ENCODE measurements around the gene SMURF2.

Gene SMURF2

GRCh38 chr17:64655704-64656103 lies 6.4 kb downstream of the SMURF2 start:
- Mint-ChIP-seq H3K36me3 (peaks cover 6% of the 10 kb centered on the region), H3K27ac (no peak overlapping the region), H3K4me1 (peaks cover 64% of the 10 kb centered on the region), H3K4me3 (no peak overlapping the region), H3K9me3 (no peaks in the 10 kb centered on the region), H3K27me3 (no peaks in the 10 kb centered on the region)

GRCh38 chr17:64653985-64654355 lies 8.1 kb downstream of the SMURF2 start:
- peaks cover 53% of the 10 kb centered on the region for H3K4me1 Mint-ChIP-seq

GRCh38 chr17:64653325-64653984 lies 8.7 kb downstream of the SMURF2 start:
- H3K36me3 Mint-ChIP-seq = peaks cover 9% of the 10 kb centered on the region
- H3K4me1 Mint-ChIP-seq = peaks cover 55% of the 10 kb centered on the region
- no peaks in the 10 kb centered on the region for H3K27me3 Mint-ChIP-seq
- no peaks in the 10 kb centered on the region for H3K9me3 Mint-ChIP-seq
- H3K27ac Mint-ChIP-seq = peak overlapping the region; percentile 55
- H3K4me3 Mint-ChIP-seq = peak overlapping the region; percentile 38

More at GRCh38 chr17:64653985-64654355, 8.1 kb downstream of the SMURF2 start:
- Mint-ChIP-seq H3K27ac (peak overlapping the region; percentile 55), H3K27me3 (no peaks in the 10 kb centered on the region), H3K36me3 (peaks cover 6% of the 10 kb centered on the region), H3K4me3 (peak overlapping the region; percentile 38), H3K9me3 (no peaks in the 10 kb centered on the region)

- H3K36me3 Mint-ChIP-seq = peaks cover 9% of the 10 kb centered on the region
- H3K4me1 Mint-ChIP-seq = peaks cover 51% of the 10 kb centered on the region
- H3K27ac Mint-ChIP-seq = peak overlapping the region; percentile 15
- H3K4me3 Mint-ChIP-seq = no peak overlapping the region
- H3K9me3 Mint-ChIP-seq = no peaks in the 10 kb centered on the region
- no peaks in the 10 kb centered on the region for H3K27me3 Mint-ChIP-seq
These were observed 10.2 kb downstream of the SMURF2 start for GRCh38 chr17:64651889-64652288.

- no peak overlapping the region for H3K4me3 Mint-ChIP-seq
- H3K4me1 Mint-ChIP-seq = peaks cover 50% of the 10 kb centered on the region
- H3K36me3 Mint-ChIP-seq = peaks cover 7% of the 10 kb centered on the region
- H3K9me3 Mint-ChIP-seq = no peaks in the 10 kb centered on the region
- H3K27me3 Mint-ChIP-seq = no peaks in the 10 kb centered on the region
- H3K27ac Mint-ChIP-seq = no peak overlapping the region
These were observed 13.9 kb downstream of the SMURF2 start for GRCh38 chr17:64648234-64648633.

GRCh38 chr17:64647817-64648216 lies 14.3 kb downstream of the SMURF2 start:
- Mint-ChIP-seq H3K9me3 (no peaks in the 10 kb centered on the region), H3K36me3 (peaks cover 7% of the 10 kb centered on the region), H3K27me3 (no peaks in the 10 kb centered on the region), H3K4me1 (peaks cover 46% of the 10 kb centered on the region), H3K27ac (no peak overlapping the region), H3K4me3 (no peak overlapping the region)

GRCh38 chr17:64639516-64639915 lies 22.6 kb downstream of the SMURF2 start:
- Mint-ChIP-seq H3K27ac (no peak overlapping the region), H3K9me3 (no peaks in the 10 kb centered on the region), H3K4me1 (peaks cover 53% of the 10 kb centered on the region), H3K36me3 (peaks cover 17% of the 10 kb centered on the region), H3K27me3 (no peaks in the 10 kb centered on the region), H3K4me3 (no peak overlapping the region)

- H3K36me3 Mint-ChIP-seq = peaks cover 17% of the 10 kb centered on the region
- no peak overlapping the region for H3K4me3 Mint-ChIP-seq
- peaks cover 59% of the 10 kb centered on the region for H3K4me1 Mint-ChIP-seq
- H3K27me3 Mint-ChIP-seq = no peaks in the 10 kb centered on the region
- H3K27ac Mint-ChIP-seq = peak overlapping the region; percentile 55
- no peaks in the 10 kb centered on the region for H3K9me3 Mint-ChIP-seq
These were observed 23.4 kb downstream of the SMURF2 start for GRCh38 chr17:64638552-64639203.

- H3K4me1 Mint-ChIP-seq = peaks cover 72% of the 10 kb centered on the region
- H3K9me3 Mint-ChIP-seq = no peaks in the 10 kb centered on the region
- H3K27ac Mint-ChIP-seq = peak overlapping the region; percentile 95
- peaks cover 13% of the 10 kb centered on the region for H3K36me3 Mint-ChIP-seq
- no peaks in the 10 kb centered on the region for H3K27me3 Mint-ChIP-seq
- H3K4me3 Mint-ChIP-seq = peak overlapping the region; percentile 53
These were observed 26.3 kb downstream of the SMURF2 start for GRCh38 chr17:64635647-64636305.

GRCh38 chr17:64634218-64634617 lies 27.9 kb downstream of the SMURF2 start:
- peak overlapping the region; percentile 43 for H3K4me3 Mint-ChIP-seq
- peak overlapping the region; percentile 67 for H3K27ac Mint-ChIP-seq
- H3K36me3 Mint-ChIP-seq = peaks cover 10% of the 10 kb centered on the region
- H3K4me1 Mint-ChIP-seq = peaks cover 75% of the 10 kb centered on the region
- H3K9me3 Mint-ChIP-seq = no peaks in the 10 kb centered on the region
- no peaks in the 10 kb centered on the region for H3K27me3 Mint-ChIP-seq

GRCh38 chr17:64632606-64633005 lies 29.5 kb downstream of the SMURF2 start:
- peaks cover 82% of the 10 kb centered on the region for H3K4me1 Mint-ChIP-seq
- H3K27ac Mint-ChIP-seq = no peak overlapping the region
- H3K27me3 Mint-ChIP-seq = no peaks in the 10 kb centered on the region
- H3K4me3 Mint-ChIP-seq = no peak overlapping the region
- H3K36me3 Mint-ChIP-seq = peaks cover 6% of the 10 kb centered on the region
- no peaks in the 10 kb centered on the region for H3K9me3 Mint-ChIP-seq

- no peak overlapping the region for H3K27ac Mint-ChIP-seq
These were observed 29.9 kb downstream of the SMURF2 start for GRCh38 chr17:64632194-64632593.

GRCh38 chr17:64630309-64631223 lies 31.5 kb downstream of the SMURF2 start:
- Mint-ChIP-seq H3K27ac (no peak overlapping the region), H3K4me3 (no peak overlapping the region), H3K27me3 (no peaks in the 10 kb centered on the region), H3K4me1 (peaks cover 80% of the 10 kb centered on the region), H3K36me3 (peaks cover 3% of the 10 kb centered on the region), H3K9me3 (no peaks in the 10 kb centered on the region)

More at GRCh38 chr17:64632194-64632593, 29.9 kb downstream of the SMURF2 start:
- Mint-ChIP-seq H3K4me1 (peaks cover 82% of the 10 kb centered on the region), H3K27me3 (no peaks in the 10 kb centered on the region), H3K36me3 (peaks cover 4% of the 10 kb centered on the region), H3K4me3 (no peak overlapping the region), H3K9me3 (no peaks in the 10 kb centered on the region)

GRCh38 chr17:64628641-64629040 lies 33.5 kb downstream of the SMURF2 start:
- H3K4me1 Mint-ChIP-seq = peaks cover 72% of the 10 kb centered on the region
- peaks cover 2% of the 10 kb centered on the region for H3K36me3 Mint-ChIP-seq
- no peaks in the 10 kb centered on the region for H3K27me3 Mint-ChIP-seq
- H3K9me3 Mint-ChIP-seq = no peaks in the 10 kb centered on the region
- peak overlapping the region; percentile 37 for H3K4me3 Mint-ChIP-seq
- H3K27ac Mint-ChIP-seq = peak overlapping the region; percentile 71

- Mint-ChIP-seq H3K27ac (no peak overlapping the region), H3K9me3 (no peaks in the 10 kb centered on the region), H3K27me3 (no peaks in the 10 kb centered on the region), H3K4me3 (no peak overlapping the region), H3K36me3 (peaks cover 2% of the 10 kb centered on the region), H3K4me1 (peaks cover 72% of the 10 kb centered on the region)
These were observed 34.3 kb downstream of the SMURF2 start for GRCh38 chr17:64627797-64628196.
